Neural cell (in vitro differentiated cells): ENCODE results near the gene PTOV1. TPM values are rescaled to one million over a fixed set of nuclear protein-coding genes. Genes with fewer than 3 reads are reported as not detected.

Experiments used
- H2AFZ ChIP-seq: fragments of 200-600, 300-800 bp; sonication (generic), shearing (Covaris generic); 2 replicates; pipeline ENCODE4 v1.6.0; 2014; ENCODE audit warnings: low read depth, mild to moderate bottlenecking, antibody characterized with exemption, low read length, moderate library complexity
- H3F3A ChIP-seq: fragments of 200-600 bp; shearing (Covaris generic); 2 replicates; pipeline ENCODE4 v1.6.1; 2016; ENCODE audit warnings: mild to moderate bottlenecking, moderate library complexity, mixed read lengths, antibody characterized with exemption, low read length; ENCODE audit not compliant: insufficient read depth, poor library complexity, severe bottlenecking
- H3K27ac ChIP-seq: fragments of 200-600, 300-800 bp; sonication (generic), shearing (Covaris generic); 2 replicates; pipeline ENCODE4 v1.5.1; 2014; ENCODE audit warnings: mild to moderate bottlenecking, low read length, moderate library complexity
- H3K27me3 ChIP-seq: fragments of 300-800, 200-600 bp; sonication (generic), shearing (Covaris generic); 2 replicates; pipeline ENCODE4 v1.6.0; 2014; ENCODE audit warnings: mild to moderate bottlenecking, low read depth, low read length, moderate library complexity; ENCODE audit not compliant: insufficient read depth
- H3K36me3 ChIP-seq: fragments of 300-800, 200-600 bp; sonication (generic), shearing (Covaris generic); 2 replicates; pipeline ENCODE4 v1.5.1; 2014; ENCODE audit warnings: mild to moderate bottlenecking, antibody characterized with exemption, low read length, moderate library complexity; ENCODE audit not compliant: insufficient read depth
- H3K4me2 ChIP-seq: fragments of 300-800, 200-600 bp; sonication (generic), shearing (Covaris generic); 2 replicates; pipeline ENCODE4 v1.6.0; 2014; ENCODE audit warnings: mild to moderate bottlenecking, low read length
- H3K4me3 ChIP-seq: fragments of 300-800, 200-600 bp; sonication (generic), shearing (Covaris generic); 2 replicates; pipeline ENCODE4 v1.5.1; 2014; ENCODE audit warnings: mild to moderate bottlenecking, low read length, moderate library complexity
- H3K79me2 ChIP-seq: fragments of 200-600 bp; shearing (Covaris generic); replicated peaks from 2 replicates; pipeline ENCODE4 v1.6.0; 2014; ENCODE audit warnings: mild to moderate bottlenecking, low read length, moderate library complexity; ENCODE audit not compliant: insufficient read depth
- H3K9ac ChIP-seq: fragments of 300-800, 200-600 bp; sonication (generic), shearing (Covaris generic); 2 replicates; pipeline ENCODE4 v1.6.1; 2016; ENCODE audit warnings: mild to moderate bottlenecking, low read length, mixed read lengths
- H3K9me2 ChIP-seq: fragments of 200-600 bp; shearing (Covaris generic); 2 replicates; pipeline ENCODE4 v1.6.1; 2016; ENCODE audit warnings: mild to moderate bottlenecking, low read length, mixed read lengths; ENCODE audit not compliant: insufficient read depth
- H3K9me3 ChIP-seq: fragments of 200-600, 300-800 bp; sonication (generic), shearing (Covaris generic); 2 replicates; pipeline ENCODE4 v1.6.1; 2016; ENCODE audit warnings: mild to moderate bottlenecking, mixed run types, low read length, moderate library complexity, mixed read lengths
- H4K20me1 ChIP-seq: fragments of 200-600 bp; shearing (Covaris generic); 2 replicates; pipeline ENCODE4 v1.6.1; 2016; ENCODE audit warnings: mild to moderate bottlenecking, mixed run types; ENCODE audit not compliant: insufficient read depth
- CTCF ChIP-seq: fragments of 450-650 bp; IDR thresholded peaks from 2 replicates; pipeline ENCODE4 v1.5.1; 2014; ENCODE audit warnings: antibody characterized with exemption, mild to moderate bottlenecking, moderate library complexity; ENCODE audit not compliant: poor library complexity, severe bottlenecking
- EP300 ChIP-seq: fragments of 450-650 bp; conservative IDR thresholded peaks from 2 replicates; pipeline ENCODE4 v1.6.1; 2014; ENCODE audit warnings: antibody characterized with exemption, mild to moderate bottlenecking, moderate library complexity; ENCODE audit not compliant: poor library complexity, severe bottlenecking
- EZH2 ChIP-seq: fragments of 200-600, 300-800 bp; shearing (Covaris generic), sonication (generic); IDR thresholded peaks from 2 replicates; pipeline ENCODE4 v1.6.1; 2014; ENCODE audit warnings: antibody characterized with exemption, low read length, borderline replicate concordance, mild to moderate bottlenecking; ENCODE audit not compliant: insufficient read depth, poor library complexity, severe bottlenecking
- MXI1 ChIP-seq: fragments of 450-650 bp; conservative IDR thresholded peaks from 2 replicates; pipeline ENCODE4 v1.6.1; 2014; ENCODE audit warnings: antibody characterized with exemption, mild to moderate bottlenecking; ENCODE audit not compliant: poor library complexity, severe bottlenecking
- POLR2AphosphoS5 ChIP-seq: IDR thresholded peaks from 2 replicates; pipeline ENCODE4 v1.6.1; 2012
- RAD21 ChIP-seq: fragments of 450-650 bp; conservative IDR thresholded peaks from 2 replicates; pipeline ENCODE4 v1.6.1; 2014; ENCODE audit warnings: antibody characterized with exemption, mild to moderate bottlenecking, moderate library complexity
- SMC3 ChIP-seq: fragments of 450-650 bp; conservative IDR thresholded peaks from 2 replicates; pipeline ENCODE4 v1.6.1; 2014; ENCODE audit warnings: antibody characterized with exemption, mild to moderate bottlenecking, moderate library complexity; ENCODE audit not compliant: poor library complexity
- TAF1 ChIP-seq: IDR thresholded peaks from 2 replicates; pipeline ENCODE4 v1.6.1; 2012; ENCODE audit warnings: low read depth
- polyA plus RNA-seq: library from polyadenylated mRNA; depleted of rRNA; stranded (reverse); fragments of >200 nt; gene quantifications from 2 replicates; pipeline ENCODE4 v1.2.3, GENCODE V29; 2014
- TF ChIP-seq, protein P1 (sequence below): IDR thresholded peaks from 2 replicates; pipeline ENCODE4 v1.6.1; 2012; ENCODE audit warnings: borderline replicate concordance

Gene PTOV1
- polyA plus RNA-seq, 1 donor from 2014 or later, result 199 TPM

DNA sequence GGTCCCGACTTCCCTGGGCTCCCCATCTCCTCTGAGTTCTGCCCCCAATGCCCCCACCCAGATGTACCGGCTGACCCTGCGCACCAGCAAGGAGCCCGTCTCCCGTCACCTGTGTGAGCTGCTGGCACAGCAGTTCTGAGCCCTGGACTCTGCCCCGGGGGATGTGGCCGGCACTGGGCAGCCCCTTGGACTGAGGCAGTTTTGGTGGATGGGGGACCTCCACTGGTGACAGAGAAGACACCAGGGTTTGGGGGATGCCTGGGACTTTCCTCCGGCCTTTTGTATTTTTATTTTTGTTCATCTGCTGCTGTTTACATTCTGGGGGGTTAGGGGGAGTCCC is 44.4 kb upstream of the PTOV1 start:
- no peak overlapping the region for H3K9ac ChIP-seq
- H3K4me3 ChIP-seq, result no peak overlapping the region

DNA sequence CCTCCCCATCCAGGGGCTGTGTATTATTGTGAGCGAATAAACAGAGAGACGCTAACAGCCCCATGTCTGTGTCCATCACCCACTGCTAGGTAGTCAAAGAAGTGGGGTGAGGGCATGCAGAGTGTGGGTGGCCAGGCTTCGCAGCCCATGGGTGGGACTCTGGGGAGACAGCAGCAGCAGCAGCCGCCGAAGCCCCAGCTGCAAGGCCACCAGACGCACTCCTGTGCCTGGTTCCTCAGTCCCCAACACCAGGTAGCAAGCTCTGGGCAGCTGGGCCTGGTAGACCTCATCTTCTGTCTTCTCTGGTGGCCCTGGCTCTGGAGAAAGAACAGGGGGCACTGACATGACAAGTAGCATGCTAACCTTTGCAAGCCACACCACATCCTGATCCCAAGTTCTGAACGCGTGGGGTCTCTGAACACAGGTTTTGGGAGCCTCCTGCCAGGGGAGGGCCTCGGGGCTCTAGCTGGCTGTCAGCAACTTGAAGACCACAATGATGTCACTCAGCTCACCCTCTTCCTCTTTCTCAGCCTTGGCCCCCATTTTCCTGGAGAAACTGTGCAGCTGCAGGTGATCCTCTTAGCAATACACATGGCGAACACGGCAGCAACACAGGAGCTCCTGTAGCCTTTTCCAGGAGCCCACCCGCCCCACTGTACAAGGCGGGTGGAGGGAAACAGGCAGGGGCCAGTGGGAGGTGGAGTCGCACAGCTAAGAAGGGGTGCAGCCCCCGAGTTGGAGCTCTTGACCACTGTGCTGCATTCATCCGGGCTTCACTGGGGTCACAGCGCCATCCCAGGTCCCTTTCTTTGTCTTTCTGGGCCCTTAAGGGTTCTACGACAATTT is 43.7 kb upstream of the PTOV1 start:
- Histone ChIP-seq H3K79me2 (no peaks in the 10 kb centered on the region), H3K36me3 (no peaks in the 10 kb centered on the region), H3K9me3 (no peaks in the 10 kb centered on the region), H3K9ac (no peak overlapping the region), H3K27me3 (no peaks in the 10 kb centered on the region), H3K9me2 (no peaks in the 10 kb centered on the region), H3K4me3 (no peak overlapping the region), H3K27ac (no peak overlapping the region), H3K4me2 (no peak overlapping the region), H4K20me1 (no peaks in the 10 kb centered on the region), H3F3A (no peaks in the 10 kb centered on the region), H2AFZ (no peak overlapping the region)
- TF ChIP-seq, protein P1, sequence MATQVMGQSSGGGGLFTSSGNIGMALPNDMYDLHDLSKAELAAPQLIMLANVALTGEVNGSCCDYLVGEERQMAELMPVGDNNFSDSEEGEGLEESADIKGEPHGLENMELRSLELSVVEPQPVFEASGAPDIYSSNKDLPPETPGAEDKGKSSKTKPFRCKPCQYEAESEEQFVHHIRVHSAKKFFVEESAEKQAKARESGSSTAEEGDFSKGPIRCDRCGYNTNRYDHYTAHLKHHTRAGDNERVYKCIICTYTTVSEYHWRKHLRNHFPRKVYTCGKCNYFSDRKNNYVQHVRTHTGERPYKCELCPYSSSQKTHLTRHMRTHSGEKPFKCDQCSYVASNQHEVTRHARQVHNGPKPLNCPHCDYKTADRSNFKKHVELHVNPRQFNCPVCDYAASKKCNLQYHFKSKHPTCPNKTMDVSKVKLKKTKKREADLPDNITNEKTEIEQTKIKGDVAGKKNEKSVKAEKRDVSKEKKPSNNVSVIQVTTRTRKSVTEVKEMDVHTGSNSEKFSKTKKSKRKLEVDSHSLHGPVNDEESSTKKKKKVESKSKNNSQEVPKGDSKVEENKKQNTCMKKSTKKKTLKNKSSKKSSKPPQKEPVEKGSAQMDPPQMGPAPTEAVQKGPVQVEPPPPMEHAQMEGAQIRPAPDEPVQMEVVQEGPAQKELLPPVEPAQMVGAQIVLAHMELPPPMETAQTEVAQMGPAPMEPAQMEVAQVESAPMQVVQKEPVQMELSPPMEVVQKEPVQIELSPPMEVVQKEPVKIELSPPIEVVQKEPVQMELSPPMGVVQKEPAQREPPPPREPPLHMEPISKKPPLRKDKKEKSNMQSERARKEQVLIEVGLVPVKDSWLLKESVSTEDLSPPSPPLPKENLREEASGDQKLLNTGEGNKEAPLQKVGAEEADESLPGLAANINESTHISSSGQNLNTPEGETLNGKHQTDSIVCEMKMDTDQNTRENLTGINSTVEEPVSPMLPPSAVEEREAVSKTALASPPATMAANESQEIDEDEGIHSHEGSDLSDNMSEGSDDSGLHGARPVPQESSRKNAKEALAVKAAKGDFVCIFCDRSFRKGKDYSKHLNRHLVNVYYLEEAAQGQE, result no peak
- TF ChIP-seq EP300 (no peak), POLR2AphosphoS5 (no peak), SMC3 (no peak), RAD21 (no peak), TAF1 (no peak), CTCF (no peak), EZH2 (no peak), MXI1 (no peak)

More for the DNA sequence above, 44.4 kb upstream of the PTOV1 start:
- H2AFZ ChIP-seq, result no peak overlapping the region
- H3F3A ChIP-seq, result no peaks in the 10 kb centered on the region
- TF ChIP-seq EP300 (no peak), RAD21 (no peak), MXI1 (no peak), SMC3 (no peak), CTCF (no peak), POLR2AphosphoS5 (no peak)
- H3K36me3 ChIP-seq, result no peaks in the 10 kb centered on the region
- no peak overlapping the region for H3K4me2 ChIP-seq
- no peaks in the 10 kb centered on the region for H4K20me1 ChIP-seq
- no peaks in the 10 kb centered on the region for H3K79me2 ChIP-seq
- no peaks in the 10 kb centered on the region for H3K9me3 ChIP-seq
- H3K27me3 ChIP-seq, result no peaks in the 10 kb centered on the region
- no peaks in the 10 kb centered on the region for H3K9me2 ChIP-seq
- H3K27ac ChIP-seq, result no peak overlapping the region
